Measurements from ENCODE around the gene ABCA1. TPM values are rescaled to one million over a fixed set of nuclear protein-coding genes. Genes with fewer than 3 reads are reported as not detected.

Gene ABCA1
- total RNA-seq, 1 donor from 2014 or later: 13.0 TPM

GRCh38 chr9:104882086-104882485 is 45.9 kb downstream of the ABCA1 start:
- DNase-seq: no peak
- intact Hi-C loops (cut with micrococcal nuclease): no loop called here
- ATAC-seq: peak; percentile 25

- no peak for DNase-seq
- ATAC-seq: peak; percentile 63
- intact Hi-C loops (cut with micrococcal nuclease): no loop called here
These were observed 48.2 kb downstream of the ABCA1 start for GRCh38 chr9:104879555-104880309.

GRCh38 chr9:104876587-104876986 is 51.4 kb downstream of the ABCA1 start:
- no peak for ATAC-seq
- no peak for DNase-seq
- intact Hi-C loops (cut with micrococcal nuclease): no loop called here

- intact Hi-C loops (cut with micrococcal nuclease): no loop called here
- ATAC-seq: no peak
- no peak for DNase-seq
These were observed 52.1 kb downstream of the ABCA1 start for GRCh38 chr9:104875897-104876296.

- ATAC-seq (no peak), DNase-seq (no peak)
- intact Hi-C loops (cut with micrococcal nuclease): no loop called here
These were observed 52.6 kb downstream of the ABCA1 start for GRCh38 chr9:104875320-104875719.

GRCh38 chr9:104873489-104873850 is 54.5 kb downstream of the ABCA1 start:
- intact Hi-C loops (cut with micrococcal nuclease): no loop called here
- ATAC-seq (no peak), DNase-seq (no peak)

- DNase-seq (peak; percentile 47), ATAC-seq (peak; percentile 56)
- intact Hi-C loops (cut with micrococcal nuclease): no loop called here
These were observed 55.1 kb downstream of the ABCA1 start for GRCh38 chr9:104872656-104873488.

GRCh38 chr9:104871961-104872527 is 55.9 kb downstream of the ABCA1 start:
- intact Hi-C loops (cut with micrococcal nuclease): no loop called here
- DNase-seq: no peak
- ATAC-seq: no peak

- intact Hi-C loops (cut with micrococcal nuclease): loop anchor here (5.0 to 10.0 kb wide), 4 partner anchors 55 to 545 kb away; partner anchors contain the start of gene ABCA1
- ATAC-seq (no peak), DNase-seq (no peak)
These were observed 58.1 kb downstream of the ABCA1 start for GRCh38 chr9:104869811-104870210.

- DNase-seq (peak; percentile 73), ATAC-seq (peak; percentile 91)
- intact Hi-C loops (cut with micrococcal nuclease): loop anchor here (5.0 to 10.0 kb wide), 4 partner anchors 56 to 546 kb away; partner anchors contain the start of gene ABCA1
These were observed 59.1 kb downstream of the ABCA1 start for GRCh38 chr9:104868687-104869404.

GRCh38 chr9:104868303-104868686 is 59.7 kb downstream of the ABCA1 start:
- intact Hi-C loops (cut with micrococcal nuclease): loop anchor here (5.0 to 10.0 kb wide), 4 partner anchors 57 to 547 kb away; partner anchors contain the start of gene ABCA1
- no peak for DNase-seq
- peak; percentile 55 for ATAC-seq

- intact Hi-C loops (cut with micrococcal nuclease): loop anchor here (5.0 to 10.0 kb wide), 4 partner anchors 59 to 549 kb away; partner anchors contain the start of gene ABCA1
- ATAC-seq: no peak
These were observed 61.8 kb downstream of the ABCA1 start for GRCh38 chr9:104866191-104866590.

GRCh38 chr9:104864675-104865104 is 63.3 kb downstream of the ABCA1 start:
- intact Hi-C loops (cut with micrococcal nuclease): loop anchor here (5.0 to 10.0 kb wide), 5 partner anchors 60 to 550 kb away; partner anchors contain the start of gene ABCA1
- no peak for ATAC-seq
- no peak for DNase-seq

More at GRCh38 chr9:104866191-104866590, 61.8 kb downstream of the ABCA1 start:
- no peak for DNase-seq

GRCh38 chr9:104863180-104863883 is 64.6 kb downstream of the ABCA1 start:
- ATAC-seq (peak; percentile 74), DNase-seq (no peak)
- intact Hi-C loops (cut with micrococcal nuclease): loop anchor here (5.0 to 10.0 kb wide), 4 partner anchors 61 to 551 kb away; partner anchors contain the start of gene ABCA1

- intact Hi-C loops (cut with micrococcal nuclease): loop anchor here (5.0 to 10.0 kb wide), 4 partner anchors 63 to 553 kb away; partner anchors contain the start of gene ABCA1
- ATAC-seq (no peak), DNase-seq (no peak)
These were observed 66.6 kb downstream of the ABCA1 start for GRCh38 chr9:104861397-104861796.

GRCh38 chr9:104860263-104860662 is 67.7 kb downstream of the ABCA1 start:
- peak; percentile 9 for ATAC-seq
- intact Hi-C loops (cut with micrococcal nuclease): loop anchor here (5.0 to 10.0 kb wide), 4 partner anchors 65 to 555 kb away; partner anchors contain the start of gene ABCA1
- DNase-seq: no peak

GRCh38 chr9:104858846-104859245 is 69.1 kb downstream of the ABCA1 start:
- DNase-seq: no peak
- intact Hi-C loops (cut with micrococcal nuclease): no loop called here
- ATAC-seq: no peak

GRCh38 chr9:104858271-104858670 is 69.7 kb downstream of the ABCA1 start:
- intact Hi-C loops (cut with micrococcal nuclease): no loop called here
- no peak for DNase-seq
- peak; percentile 37 for ATAC-seq
